AG09309 (cell line): ENCODE results near the gene TBC1D23.

ENCODE experiments used
- DNase-seq: peaks from one replicate; pipeline ENCODE4 v3.0.0-alpha.2; 2010; ENCODE audit warnings: low read depth
- H3K4me3 ChIP-seq: 2 replicates; pipeline ENCODE4 v1.5.1; 2011; ENCODE audit warnings: mild to moderate bottlenecking, low read depth, low read length, moderate library complexity; ENCODE audit not compliant: control insufficient read depth
- TF ChIP-seq, protein P1 (sequence below): IDR thresholded peaks from 2 replicates; pipeline ENCODE4 v1.5.1; 2011; ENCODE audit warnings: mild to moderate bottlenecking, low read depth, low read length, inconsistent platforms; ENCODE audit not compliant: insufficient read depth, control insufficient read depth; ENCODE audit errors: missing control alignments

Gene TBC1D23

DNA sequence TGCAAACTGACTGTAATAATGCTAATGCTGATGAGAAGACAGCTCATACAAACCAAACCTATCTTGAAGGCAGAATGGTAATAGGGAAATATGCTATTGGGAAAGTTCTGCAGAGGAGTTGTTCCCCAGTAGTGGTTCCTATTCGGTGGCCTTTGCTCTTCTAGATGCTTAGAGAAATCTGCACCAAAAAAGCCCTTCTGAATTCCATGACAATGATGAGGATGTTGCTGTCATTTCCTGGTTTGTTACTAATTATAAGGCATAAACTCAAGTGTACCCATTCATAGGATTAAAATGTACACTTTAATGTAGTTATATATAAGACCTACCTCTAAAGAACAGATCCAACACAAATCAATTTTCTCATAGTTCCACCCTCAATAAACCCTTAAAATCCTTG lies 110.0 kb downstream of the TBC1D23 start:
- no peak for DNase-seq
- no peak overlapping the region for H3K4me3 ChIP-seq
- TF ChIP-seq, protein P1, sequence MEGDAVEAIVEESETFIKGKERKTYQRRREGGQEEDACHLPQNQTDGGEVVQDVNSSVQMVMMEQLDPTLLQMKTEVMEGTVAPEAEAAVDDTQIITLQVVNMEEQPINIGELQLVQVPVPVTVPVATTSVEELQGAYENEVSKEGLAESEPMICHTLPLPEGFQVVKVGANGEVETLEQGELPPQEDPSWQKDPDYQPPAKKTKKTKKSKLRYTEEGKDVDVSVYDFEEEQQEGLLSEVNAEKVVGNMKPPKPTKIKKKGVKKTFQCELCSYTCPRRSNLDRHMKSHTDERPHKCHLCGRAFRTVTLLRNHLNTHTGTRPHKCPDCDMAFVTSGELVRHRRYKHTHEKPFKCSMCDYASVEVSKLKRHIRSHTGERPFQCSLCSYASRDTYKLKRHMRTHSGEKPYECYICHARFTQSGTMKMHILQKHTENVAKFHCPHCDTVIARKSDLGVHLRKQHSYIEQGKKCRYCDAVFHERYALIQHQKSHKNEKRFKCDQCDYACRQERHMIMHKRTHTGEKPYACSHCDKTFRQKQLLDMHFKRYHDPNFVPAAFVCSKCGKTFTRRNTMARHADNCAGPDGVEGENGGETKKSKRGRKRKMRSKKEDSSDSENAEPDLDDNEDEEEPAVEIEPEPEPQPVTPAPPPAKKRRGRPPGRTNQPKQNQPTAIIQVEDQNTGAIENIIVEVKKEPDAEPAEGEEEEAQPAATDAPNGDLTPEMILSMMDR = no peak

DNA sequence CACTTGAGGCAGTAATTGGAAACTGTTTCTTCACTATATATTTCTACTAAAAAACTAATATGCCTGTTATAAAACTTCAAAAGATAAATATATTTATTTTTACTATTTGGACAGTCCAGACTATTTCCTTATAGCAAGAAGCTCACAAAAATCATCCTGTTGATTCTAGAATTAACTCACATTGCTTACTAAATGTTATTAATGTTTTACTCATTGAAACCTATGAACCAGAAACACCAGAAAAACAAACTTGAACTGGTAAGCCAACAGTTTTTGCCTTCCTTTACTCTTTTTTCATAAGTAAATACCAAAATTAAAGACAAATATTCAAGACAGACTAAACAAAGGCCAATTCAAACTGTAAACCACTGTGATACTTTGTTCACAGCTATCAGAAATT lies 113.7 kb downstream of the TBC1D23 start:
- no peak for DNase-seq
- TF ChIP-seq, protein P1 = no peak
- H3K4me3 ChIP-seq = no peak overlapping the region
